Measurements from ENCODE around the gene GLS2.
"Not testable (repeated sequence)": the region's sequence is repeated elsewhere in the genome, so short reads cannot be mapped to it uniquely, and the experiment has no call there.

The GLS2 gene

GRCh38 chr12:56490360-56490759 lies 2.4 kb upstream of the GLS2 start:
- DNase-seq = no peak

GRCh38 chr12:56487448-56488040 lies 417 bp downstream of the GLS2 start:
- no peak for DNase-seq

- no peak for DNase-seq
Measured at GRCh38 chr12:56486694-56487093, 1.3 kb downstream of the GLS2 start.

- no peak for DNase-seq
Measured at GRCh38 chr12:56484566-56484965, 3.4 kb downstream of the GLS2 start.

GRCh38 chr12:56479625-56480024 lies 8.3 kb downstream of the GLS2 start:
- no peak for DNase-seq

GRCh38 chr12:56477521-56478225 lies 10.3 kb downstream of the GLS2 start:
- no peak for DNase-seq

- no peak for DNase-seq
Measured at GRCh38 chr12:56476972-56477432, 11.0 kb downstream of the GLS2 start.

GRCh38 chr12:56476143-56476542 lies 11.8 kb downstream of the GLS2 start:
- no peak for DNase-seq

- DNase-seq = no peak
Measured at GRCh38 chr12:56474389-56474788, 13.6 kb downstream of the GLS2 start.

- no peak for DNase-seq
Measured at GRCh38 chr12:56469007-56469930, 18.7 kb downstream of the GLS2 start.

GRCh38 chr12:56468216-56469006 lies 19.6 kb downstream of the GLS2 start, which contains the start of gene SPRYD4:
Gene SPRYD4, plus strand, starts transcription at chr12:56468578. Its CDS starts 14 bp downstream, at chr12:56468592.
- peak; percentile 88 for DNase-seq

GRCh38 chr12:56462565-56462964 lies 25.4 kb downstream of the GLS2 start:
- no peak for DNase-seq

- DNase-seq = no peak
Measured at GRCh38 chr12:56461235-56462159, 26.5 kb downstream of the GLS2 start.

GRCh38 chr12:56457817-56458216 lies 30.1 kb downstream of the GLS2 start:
- no peak for DNase-seq

GRCh38 chr12:56454557-56454956 lies 33.4 kb downstream of the GLS2 start, which contains the start of gene MIP:
Gene MIP, minus strand, starts transcription at chr12:56454657. Its CDS starts 44 bp downstream, at chr12:56454613.
- no peak for DNase-seq

- no peak for DNase-seq
Measured at GRCh38 chr12:56451147-56451546, 36.8 kb downstream of the GLS2 start.

GRCh38 chr12:56450241-56450640 lies 37.7 kb downstream of the GLS2 start:
- DNase-seq = no peak

- no peak for DNase-seq
Measured at GRCh38 chr12:56449622-56449984, 38.4 kb downstream of the GLS2 start.

- peak; percentile 72 for DNase-seq
Measured at GRCh38 chr12:56448860-56449621, 38.9 kb downstream of the GLS2 start, which contains the start of gene TIMELESS. Gene TIMELESS, minus strand, starts transcription at chr12:56449426. Its CDS starts 15,256 bp downstream, at chr12:56434170.

GRCh38 chr12:56443208-56443607 lies 44.8 kb downstream of the GLS2 start:
- not testable (repeated sequence) for DNase-seq

Measured in effector CD8-positive, alpha-beta T cell (primary cell).